Measurements from ENCODE around the gene CLDN14. TPM values are rescaled to one million over a fixed set of nuclear protein-coding genes. Genes with fewer than 3 reads are reported as not detected.

CLDN14 gene
- total RNA-seq, 1 donor from 2014 or later, result not detected

- no peak overlapping the region for H2AFZ ChIP-seq (replicated peaks)
- no peak overlapping the region for H3K27ac ChIP-seq
- no peak overlapping the region for H3K9ac ChIP-seq
- H3K4me3 ChIP-seq, result no peak overlapping the region
- H3F3A ChIP-seq (ENCODE audit: low read depth), result peaks cover 3% of the 10 kb centered on the region
- Mint-ChIP-seq H3K27me3 (ENCODE audit: insufficient read depth, low read depth) (peaks cover 15% of the 10 kb centered on the region), H3K4me3 (no peak overlapping the region), H3K9me3 (peaks cover under 1% of the 10 kb centered on the region), H3K27ac (peak overlapping the region; percentile 66), H3K36me3 (no peaks in the 10 kb centered on the region), H3K4me1 (peaks cover 13% of the 10 kb centered on the region)
- H4K20me1 ChIP-seq (ENCODE audit: low read depth), result no peaks in the 10 kb centered on the region
- H3K27me3 ChIP-seq, result no peaks in the 10 kb centered on the region
- H3K79me2 ChIP-seq (ENCODE audit: low read depth), result no peaks in the 10 kb centered on the region
- no peak overlapping the region for H3K4me2 ChIP-seq
- peaks cover 4% of the 10 kb centered on the region for H3K4me1 ChIP-seq
- TF ChIP-seq EZH2phosphoT487 (IDR thresholded peaks at IDR 0.05) (no peak), EZH2 (IDR thresholded peaks at IDR 0.05) (no peak)
- TF ChIP-seq, protein P1, sequence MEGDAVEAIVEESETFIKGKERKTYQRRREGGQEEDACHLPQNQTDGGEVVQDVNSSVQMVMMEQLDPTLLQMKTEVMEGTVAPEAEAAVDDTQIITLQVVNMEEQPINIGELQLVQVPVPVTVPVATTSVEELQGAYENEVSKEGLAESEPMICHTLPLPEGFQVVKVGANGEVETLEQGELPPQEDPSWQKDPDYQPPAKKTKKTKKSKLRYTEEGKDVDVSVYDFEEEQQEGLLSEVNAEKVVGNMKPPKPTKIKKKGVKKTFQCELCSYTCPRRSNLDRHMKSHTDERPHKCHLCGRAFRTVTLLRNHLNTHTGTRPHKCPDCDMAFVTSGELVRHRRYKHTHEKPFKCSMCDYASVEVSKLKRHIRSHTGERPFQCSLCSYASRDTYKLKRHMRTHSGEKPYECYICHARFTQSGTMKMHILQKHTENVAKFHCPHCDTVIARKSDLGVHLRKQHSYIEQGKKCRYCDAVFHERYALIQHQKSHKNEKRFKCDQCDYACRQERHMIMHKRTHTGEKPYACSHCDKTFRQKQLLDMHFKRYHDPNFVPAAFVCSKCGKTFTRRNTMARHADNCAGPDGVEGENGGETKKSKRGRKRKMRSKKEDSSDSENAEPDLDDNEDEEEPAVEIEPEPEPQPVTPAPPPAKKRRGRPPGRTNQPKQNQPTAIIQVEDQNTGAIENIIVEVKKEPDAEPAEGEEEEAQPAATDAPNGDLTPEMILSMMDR (IDR thresholded peaks at IDR 0.05), result no peak
- H3K9me3 ChIP-seq (ENCODE audit: low read depth), result no peaks in the 10 kb centered on the region
- DNase-seq (ENCODE audit: low spot score), result no peak
- no peaks in the 10 kb centered on the region for H3K36me3 ChIP-seq
Observed at GRCh38 chr21:36489103-36489775, 9.3 kb upstream of the CLDN14 start.

DNA sequence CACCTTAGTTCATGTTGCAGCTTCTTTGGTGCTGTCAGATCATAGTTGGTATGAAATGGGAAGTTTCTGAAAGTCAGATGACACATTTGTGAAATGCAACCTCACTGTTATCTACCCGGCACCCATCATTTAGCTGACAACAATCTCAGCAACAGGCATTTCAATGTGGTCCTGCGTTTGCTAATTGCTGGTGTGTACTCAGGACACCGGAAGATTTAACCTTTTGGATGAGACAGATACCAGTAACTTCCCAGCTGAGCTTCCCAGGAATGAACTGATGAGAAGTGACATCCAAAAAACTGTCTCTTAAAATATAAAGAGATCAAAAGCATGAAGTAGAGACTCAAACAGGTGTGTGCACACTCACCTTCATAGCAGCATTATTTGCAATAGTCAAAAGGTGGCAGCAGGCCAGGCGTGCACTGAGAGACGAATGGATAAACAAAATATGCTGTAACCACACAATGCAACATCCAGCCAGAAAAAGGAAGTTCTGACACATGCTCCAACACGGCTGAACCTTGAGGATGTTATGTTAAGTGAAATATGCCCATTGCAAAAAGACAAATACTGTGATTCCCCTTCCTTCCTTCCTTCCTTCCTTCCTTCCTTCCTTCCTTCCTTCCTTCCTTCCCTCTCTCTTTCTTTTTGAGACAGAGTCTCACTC is 7.9 kb upstream of the CLDN14 start:
- peaks cover 13% of the 10 kb centered on the region for H3K4me1 Mint-ChIP-seq
- Histone ChIP-seq H3K36me3 (no peaks in the 10 kb centered on the region), H4K20me1 (ENCODE audit: low read depth) (no peaks in the 10 kb centered on the region), H3K79me2 (ENCODE audit: low read depth) (no peaks in the 10 kb centered on the region), H3F3A (ENCODE audit: low read depth) (peaks cover 3% of the 10 kb centered on the region), H3K9me3 (ENCODE audit: low read depth) (no peaks in the 10 kb centered on the region), H3K4me2 (no peak overlapping the region), H3K9ac (no peak overlapping the region), H3K27me3 (no peaks in the 10 kb centered on the region), H2AFZ (replicated peaks) (no peak overlapping the region), H3K27ac (no peak overlapping the region), H3K4me1 (peaks cover 4% of the 10 kb centered on the region), H3K4me3 (no peak overlapping the region)
- no peak overlapping the region for H3K27ac Mint-ChIP-seq
- no peaks in the 10 kb centered on the region for H3K36me3 Mint-ChIP-seq
- peaks cover 14% of the 10 kb centered on the region for H3K27me3 Mint-ChIP-seq (ENCODE audit: insufficient read depth, low read depth)
- TF ChIP-seq EZH2 (IDR thresholded peaks at IDR 0.05), result no peak
- TF ChIP-seq EZH2phosphoT487 (IDR thresholded peaks at IDR 0.05), result no peak
- TF ChIP-seq, protein P1 (IDR thresholded peaks at IDR 0.05), result no peak
- H3K9me3 Mint-ChIP-seq, result no peaks in the 10 kb centered on the region
- no peak for DNase-seq (ENCODE audit: low spot score)
- H3K4me3 Mint-ChIP-seq, result no peak overlapping the region

GRCh38 chr21:36486246-36486645 is 6.3 kb upstream of the CLDN14 start:
- H3K4me3 Mint-ChIP-seq, result no peak overlapping the region
- no peaks in the 10 kb centered on the region for H3K36me3 Mint-ChIP-seq
- Histone ChIP-seq H3K4me2 (no peak overlapping the region), H2AFZ (replicated peaks) (no peak overlapping the region), H3K79me2 (ENCODE audit: low read depth) (no peaks in the 10 kb centered on the region), H3F3A (ENCODE audit: low read depth) (peaks cover under 1% of the 10 kb centered on the region), H3K4me3 (no peak overlapping the region), H3K27ac (no peak overlapping the region), H3K36me3 (no peaks in the 10 kb centered on the region), H3K9me3 (ENCODE audit: low read depth) (no peaks in the 10 kb centered on the region), H3K4me1 (peaks cover 4% of the 10 kb centered on the region), H3K27me3 (no peaks in the 10 kb centered on the region), H3K9ac (no peak overlapping the region), H4K20me1 (ENCODE audit: low read depth) (no peaks in the 10 kb centered on the region)
- H3K9me3 Mint-ChIP-seq, result no peaks in the 10 kb centered on the region
- TF ChIP-seq EZH2phosphoT487 (IDR thresholded peaks at IDR 0.05) (no peak), EZH2 (IDR thresholded peaks at IDR 0.05) (no peak)
- TF ChIP-seq, protein P1 (IDR thresholded peaks at IDR 0.05), result no peak
- peaks cover 14% of the 10 kb centered on the region for H3K27me3 Mint-ChIP-seq (ENCODE audit: insufficient read depth, low read depth)
- DNase-seq (ENCODE audit: low spot score), result no peak
- peaks cover 6% of the 10 kb centered on the region for H3K4me1 Mint-ChIP-seq
- H3K27ac Mint-ChIP-seq, result no peak overlapping the region

Data from neural progenitor cell (in vitro differentiated cells).